ENCODE measurements around the gene NRP2.

NRP2 gene

GRCh38 chr2:205686056-205686782 lies 3.9 kb downstream of the NRP2 start:
- DNase-seq, result no peak

GRCh38 chr2:205686783-205687640 lies 4.7 kb downstream of the NRP2 start:
- H3K27ac Mint-ChIP-seq, result no peak overlapping the region
- peaks cover 57 to 85% of the 10 kb centered on the region in 2 donors for H3K27me3 Mint-ChIP-seq
- ATAC-seq (replicated peaks) (no peak), DNase-seq (no peak)
- no peaks in the 10 kb centered on the region for H3K9me3 Mint-ChIP-seq
- H3K4me1 Mint-ChIP-seq (ENCODE audit: low read depth in 2 of 2), result no peaks in the 10 kb centered on the region
- peak overlapping the region in 1 of 2 donors; percentile 17 for H3K4me3 Mint-ChIP-seq
- H3K36me3 Mint-ChIP-seq (ENCODE audit: insufficient read depth), result no peaks in the 10 kb centered on the region

More at GRCh38 chr2:205686056-205686782, 3.9 kb downstream of the NRP2 start:
- no peaks in the 10 kb centered on the region for H3K9me3 Mint-ChIP-seq
- H3K4me3 Mint-ChIP-seq, result peak overlapping the region in 1 of 2 donors; percentile 17
- no peak for ATAC-seq (replicated peaks)
- H3K27ac Mint-ChIP-seq, result no peak overlapping the region
- peaks cover 0 to 2% of the 10 kb centered on the region in 2 donors for H3K4me1 Mint-ChIP-seq (ENCODE audit: low read depth in 2 of 2)
- H3K36me3 Mint-ChIP-seq (ENCODE audit: insufficient read depth), result no peaks in the 10 kb centered on the region
- peaks cover 64 to 85% of the 10 kb centered on the region in 2 donors for H3K27me3 Mint-ChIP-seq

GRCh38 chr2:205687641-205687956 lies 5.3 kb downstream of the NRP2 start:
- no peaks in the 10 kb centered on the region for H3K9me3 Mint-ChIP-seq
- ATAC-seq (replicated peaks), result no peak
- no peaks in the 10 kb centered on the region for H3K4me1 Mint-ChIP-seq (ENCODE audit: low read depth in 2 of 2)
- H3K36me3 Mint-ChIP-seq (ENCODE audit: insufficient read depth), result no peaks in the 10 kb centered on the region
- peaks cover 57 to 87% of the 10 kb centered on the region in 2 donors for H3K27me3 Mint-ChIP-seq
- H3K4me3 Mint-ChIP-seq, result no peak overlapping the region
- no peak overlapping the region for H3K27ac Mint-ChIP-seq
- no peak for DNase-seq

DNA sequence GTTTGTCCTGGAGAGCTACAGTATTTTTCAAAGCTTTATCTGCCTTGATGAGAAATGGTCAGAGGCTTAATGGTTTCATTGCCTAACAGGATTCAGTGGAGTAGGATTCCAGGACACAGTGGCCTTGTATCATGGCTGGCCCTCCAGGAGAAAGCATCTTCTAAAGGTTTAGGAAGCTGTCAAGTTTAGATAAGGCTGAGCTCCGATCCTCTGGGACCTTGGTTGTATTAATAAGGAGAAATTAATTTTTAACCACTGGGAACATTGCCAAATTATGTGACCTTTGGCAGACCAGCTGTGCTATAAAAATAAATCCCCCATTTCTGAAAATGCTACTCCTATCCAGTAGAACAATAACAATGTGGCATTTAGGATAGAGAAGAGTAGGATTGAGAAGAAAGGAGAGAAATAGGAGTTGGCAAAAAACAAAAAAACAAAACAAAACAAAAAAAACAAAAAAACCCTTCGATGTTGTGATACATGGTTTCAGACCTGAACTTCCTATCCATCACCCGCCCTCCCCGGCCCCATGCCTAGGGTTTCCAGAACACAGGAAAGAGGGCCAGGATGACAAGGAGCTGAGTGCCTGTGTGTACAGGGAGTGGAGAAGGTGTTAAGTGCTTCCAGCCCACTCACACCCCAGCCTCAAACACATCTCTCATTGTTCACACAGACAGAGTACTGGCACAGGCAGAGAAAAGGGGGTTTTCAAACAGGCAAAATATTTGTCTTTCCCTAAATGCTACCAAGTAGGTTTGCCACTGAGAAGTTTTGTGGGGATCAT lies 6.3 kb downstream of the NRP2 start:
- no peak for ATAC-seq (replicated peaks)
- Mint-ChIP-seq H3K36me3 (ENCODE audit: insufficient read depth) (no peaks in the 10 kb centered on the region), H3K27ac (no peak overlapping the region), H3K4me1 (ENCODE audit: low read depth in 2 of 2) (no peaks in the 10 kb centered on the region), H3K9me3 (no peaks in the 10 kb centered on the region), H3K27me3 (peaks cover 47 to 77% of the 10 kb centered on the region in 2 donors), H3K4me3 (no peak overlapping the region)
- no peak for DNase-seq

GRCh38 chr2:205689820-205690219 lies 7.5 kb downstream of the NRP2 start:
- Mint-ChIP-seq H3K36me3 (ENCODE audit: insufficient read depth) (no peaks in the 10 kb centered on the region), H3K27me3 (peaks cover 40 to 65% of the 10 kb centered on the region in 2 donors), H3K4me1 (ENCODE audit: low read depth in 2 of 2) (no peaks in the 10 kb centered on the region), H3K27ac (no peak overlapping the region), H3K4me3 (no peak overlapping the region), H3K9me3 (no peaks in the 10 kb centered on the region)
- ATAC-seq (replicated peaks) (no peak), DNase-seq (no peak)

DNA sequence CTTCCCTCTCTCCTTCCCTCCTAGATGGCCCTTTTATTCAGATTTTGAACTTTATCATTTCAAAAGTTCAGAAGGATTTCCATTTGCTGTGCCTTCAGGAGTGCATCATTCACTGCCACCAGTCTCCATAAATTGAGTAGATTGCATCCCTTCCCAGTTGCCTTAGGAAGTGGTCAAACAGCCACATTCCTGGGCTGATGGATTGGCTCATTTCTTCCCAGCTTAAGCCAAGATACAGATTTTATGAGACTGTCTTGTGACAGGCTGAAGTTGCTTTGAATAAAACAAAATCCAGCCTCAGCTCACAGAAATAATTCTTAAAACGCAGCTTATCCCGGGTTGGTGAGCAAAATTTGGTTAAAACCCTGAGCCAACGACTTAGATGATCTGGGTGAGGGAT lies 9.8 kb downstream of the NRP2 start:
- no peaks in the 10 kb centered on the region for H3K4me1 Mint-ChIP-seq (ENCODE audit: low read depth in 2 of 2)
- peaks cover 20 to 59% of the 10 kb centered on the region in 2 donors for H3K27me3 Mint-ChIP-seq
- H3K9me3 Mint-ChIP-seq, result no peaks in the 10 kb centered on the region
- H3K36me3 Mint-ChIP-seq (ENCODE audit: insufficient read depth), result no peaks in the 10 kb centered on the region
- ATAC-seq (replicated peaks) (no peak), DNase-seq (no peak)
- peak overlapping the region in 1 of 2 donors; percentile 54 for H3K27ac Mint-ChIP-seq
- H3K4me3 Mint-ChIP-seq, result no peak overlapping the region

DNA sequence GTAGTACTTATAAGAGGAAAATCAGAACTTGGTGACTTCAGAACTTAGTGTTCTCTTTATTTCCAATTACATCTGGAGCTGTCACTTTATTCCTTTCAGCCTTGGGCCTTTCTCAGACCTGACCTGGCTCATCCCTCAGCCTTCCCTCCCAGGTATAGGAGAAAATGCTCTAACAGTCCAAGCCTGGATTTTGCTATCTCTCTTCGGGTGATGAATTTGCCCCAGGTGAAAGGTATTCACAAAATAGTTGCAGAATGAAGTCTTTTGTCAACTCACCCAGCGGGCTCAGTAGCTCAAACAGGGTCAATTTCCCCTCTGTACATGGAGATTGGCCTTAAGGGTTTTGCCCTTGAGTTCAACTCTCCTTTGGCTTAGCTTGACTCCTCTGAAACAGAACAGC lies 12.0 kb downstream of the NRP2 start:
- Mint-ChIP-seq H3K27ac (no peak overlapping the region), H3K9me3 (no peaks in the 10 kb centered on the region), H3K27me3 (peaks cover 12 to 49% of the 10 kb centered on the region in 2 donors), H3K4me3 (no peak overlapping the region), H3K4me1 (ENCODE audit: low read depth in 2 of 2) (no peaks in the 10 kb centered on the region), H3K36me3 (ENCODE audit: insufficient read depth) (no peaks in the 10 kb centered on the region)
- no peak for DNase-seq
- no peak for ATAC-seq (replicated peaks)

GRCh38 chr2:205695460-205695991 lies 13.2 kb downstream of the NRP2 start:
- Mint-ChIP-seq H3K9me3 (no peaks in the 10 kb centered on the region), H3K4me3 (no peak overlapping the region), H3K27me3 (peaks cover 5 to 46% of the 10 kb centered on the region in 2 donors), H3K4me1 (ENCODE audit: low read depth in 2 of 2) (no peaks in the 10 kb centered on the region), H3K27ac (no peak overlapping the region), H3K36me3 (ENCODE audit: insufficient read depth) (no peaks in the 10 kb centered on the region)
- DNase-seq (no peak), ATAC-seq (replicated peaks) (no peak)

DNA sequence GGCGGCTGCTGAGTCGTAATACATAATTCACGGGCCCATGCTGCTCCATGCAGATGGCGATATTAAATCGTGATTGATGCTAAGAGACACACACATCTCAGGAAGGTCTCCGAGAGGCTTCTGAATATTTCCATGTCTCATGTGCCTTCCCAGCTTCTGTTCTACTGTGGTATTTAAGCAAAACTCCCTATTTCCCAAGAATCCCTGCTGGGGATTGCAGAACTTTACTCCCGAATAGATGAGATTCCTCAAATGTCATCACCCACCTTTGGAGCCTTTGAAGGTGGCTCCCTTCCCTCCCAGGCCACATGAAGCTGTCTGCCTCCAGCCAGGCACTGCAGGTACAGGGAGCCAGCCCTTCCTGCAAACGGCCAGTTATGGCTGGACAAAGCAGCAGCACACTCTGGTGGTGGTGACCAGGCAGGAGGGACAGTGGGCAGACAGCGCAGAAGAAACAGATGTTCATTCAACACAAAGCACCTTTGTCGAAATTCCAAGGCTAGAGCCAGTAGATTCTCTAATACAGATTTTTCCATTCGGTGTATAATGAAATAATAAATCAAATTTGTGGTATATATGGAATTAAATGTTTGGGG lies 14.1 kb downstream of the NRP2 start:
- DNase-seq, result no peak
- Mint-ChIP-seq H3K36me3 (ENCODE audit: insufficient read depth) (peaks cover 2% of the 10 kb centered on the region), H3K27me3 (peaks cover 5 to 40% of the 10 kb centered on the region in 2 donors), H3K4me1 (ENCODE audit: low read depth in 2 of 2) (no peaks in the 10 kb centered on the region), H3K4me3 (no peak overlapping the region), H3K9me3 (no peaks in the 10 kb centered on the region), H3K27ac (no peak overlapping the region)
- no peak for ATAC-seq (replicated peaks)

DNA sequence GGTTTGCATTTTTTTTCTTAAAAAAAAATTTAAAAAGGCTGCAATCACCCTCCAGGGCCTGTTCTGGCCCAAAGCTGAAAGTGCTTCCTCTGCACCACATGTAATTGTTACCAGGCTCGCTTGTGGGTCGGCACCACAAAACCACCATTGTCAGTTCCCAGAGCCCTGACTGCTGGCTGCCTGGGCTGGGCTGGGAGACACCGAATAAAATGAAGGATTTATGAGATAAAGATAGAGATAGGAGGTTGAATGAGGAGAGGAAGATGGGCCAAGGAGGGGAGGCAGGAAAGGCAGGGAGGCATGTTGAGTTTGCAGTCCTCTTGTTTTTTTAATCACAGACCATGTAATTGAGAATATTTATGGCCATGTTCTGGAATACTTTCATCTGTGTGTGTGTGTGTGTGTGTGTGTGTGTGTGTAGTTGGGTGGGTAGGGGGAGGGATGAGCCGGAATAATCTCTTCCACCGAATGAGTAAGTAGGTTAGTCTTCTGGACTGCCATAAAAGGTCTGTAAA lies 14.7 kb downstream of the NRP2 start:
- ATAC-seq (replicated peaks), result no peak
- H3K9me3 Mint-ChIP-seq, result no peaks in the 10 kb centered on the region
- no peak for DNase-seq
- H3K36me3 Mint-ChIP-seq (ENCODE audit: insufficient read depth), result peaks cover 2% of the 10 kb centered on the region
- no peaks in the 10 kb centered on the region for H3K4me1 Mint-ChIP-seq (ENCODE audit: low read depth in 2 of 2)
- H3K27ac Mint-ChIP-seq, result no peak overlapping the region
- H3K4me3 Mint-ChIP-seq, result no peak overlapping the region
- peaks cover 5 to 34% of the 10 kb centered on the region in 2 donors for H3K27me3 Mint-ChIP-seq

DNA sequence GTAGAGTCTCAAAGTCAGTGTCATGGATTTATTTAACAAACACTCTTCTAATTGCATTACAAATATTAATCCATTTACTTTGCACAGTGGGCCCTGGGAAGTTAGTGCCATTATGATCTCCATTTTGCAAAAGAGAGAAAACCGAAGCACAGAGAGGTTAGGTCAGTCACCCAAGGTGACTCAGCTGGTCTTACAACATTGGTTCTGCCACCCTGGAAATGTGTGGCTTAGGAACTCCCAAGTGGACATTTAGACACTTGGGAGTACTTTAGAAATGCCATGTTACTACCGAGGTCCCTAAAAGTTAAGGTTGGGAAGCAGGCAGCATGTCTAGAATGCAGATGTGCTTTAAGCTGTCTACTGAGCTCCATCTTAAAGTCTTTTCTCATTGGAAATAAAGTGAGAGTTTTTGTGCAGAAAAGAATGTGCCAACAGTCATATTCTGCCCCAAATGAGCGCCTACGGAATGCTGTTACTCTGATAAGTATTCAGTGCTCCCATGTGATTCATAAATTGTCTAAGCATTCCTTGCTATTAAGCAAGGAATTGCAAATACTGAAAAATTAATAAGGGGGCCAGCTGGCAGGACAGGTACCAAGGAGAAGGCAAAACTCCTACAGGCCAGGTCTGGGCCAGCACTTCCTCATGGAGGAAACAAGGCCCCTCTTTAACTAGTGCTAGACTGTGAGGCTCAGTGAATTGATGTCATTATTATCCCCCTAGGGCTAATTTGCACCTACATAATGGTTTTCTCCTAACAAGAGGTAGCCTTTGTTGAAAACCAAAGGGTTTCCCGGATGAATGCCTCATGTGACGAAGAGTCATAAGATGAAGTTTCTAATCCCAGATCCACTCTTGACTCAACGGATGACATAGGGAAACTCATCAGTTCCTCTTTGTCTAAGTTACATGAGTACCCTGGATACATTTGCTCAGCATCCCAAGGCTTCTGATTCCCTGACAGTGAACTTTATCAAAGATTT lies 16.3 kb downstream of the NRP2 start:
- Mint-ChIP-seq H3K9me3 (no peaks in the 10 kb centered on the region), H3K27ac (no peak overlapping the region), H3K36me3 (ENCODE audit: insufficient read depth) (peaks cover 2% of the 10 kb centered on the region), H3K4me3 (no peak overlapping the region), H3K4me1 (ENCODE audit: low read depth in 2 of 2) (no peaks in the 10 kb centered on the region), H3K27me3 (peaks cover 5 to 44% of the 10 kb centered on the region in 2 donors)
- ATAC-seq (replicated peaks), result no peak
- DNase-seq, result no peak
